ENCODE results near the gene FAF2.
A peak's percentile ranks its signal among the peaks of the same experiment; 100 is the strongest.
"Not testable (repeated sequence)": the region's sequence is repeated elsewhere in the genome, so short reads cannot be mapped to it uniquely, and the experiment has no call there.

Gene FAF2

DNA sequence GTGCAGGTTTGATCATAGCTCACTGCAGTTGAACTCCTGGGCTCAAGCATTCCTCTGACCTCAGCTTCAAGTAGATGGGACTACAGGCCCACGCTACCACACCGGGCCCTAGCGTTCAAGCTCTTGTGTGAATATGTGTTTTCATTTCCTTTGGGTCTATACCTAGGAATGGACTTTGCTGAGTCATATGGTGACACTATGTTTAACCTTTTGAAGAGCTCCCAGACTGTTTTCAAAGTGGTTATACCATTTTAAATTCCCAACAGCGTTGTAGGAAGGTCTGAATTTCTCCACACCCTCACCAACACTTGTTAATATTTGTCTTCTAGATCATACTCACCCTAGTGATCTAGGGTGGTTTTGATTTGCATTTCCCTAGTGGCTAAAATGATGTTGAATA is 33.5 kb downstream of the FAF2 start:
- no peak overlapping the region for H3K27ac ChIP-seq
- H3K4me3 ChIP-seq (ENCODE audit: low read depth in 1 of 2, low read length in 1 of 2): no peak overlapping the region
- H3K27me3 ChIP-seq: no peaks in the 10 kb centered on the region
- TF ChIP-seq CTCF (IDR thresholded peaks at IDR 0.05): no peak
- peaks cover 6 to 8% of the 10 kb centered on the region in 2 experiments for H3K4me1 ChIP-seq (ENCODE audit: control insufficient read depth in 1 of 2, insufficient read depth in 1 of 2, low read depth in 1 of 2, low read length in 1 of 2)
- H3K36me3 ChIP-seq: peaks cover 46% of the 10 kb centered on the region
- H3K9me3 ChIP-seq: no peaks in the 10 kb centered on the region

- TF ChIP-seq CTCF (IDR thresholded peaks at IDR 0.05): no peak
- H3K9me3 ChIP-seq: no peaks in the 10 kb centered on the region
- H3K36me3 ChIP-seq: peaks cover 49% of the 10 kb centered on the region
- H3K27ac ChIP-seq: no peak overlapping the region
- H3K4me3 ChIP-seq (ENCODE audit: low read depth in 1 of 2, low read length in 1 of 2): no peak overlapping the region
- peaks cover 20 to 24% of the 10 kb centered on the region in 2 experiments for H3K4me1 ChIP-seq (ENCODE audit: control insufficient read depth in 1 of 2, insufficient read depth in 1 of 2, low read depth in 1 of 2, low read length in 1 of 2)
- H3K27me3 ChIP-seq: no peaks in the 10 kb centered on the region
Observed at GRCh38 chr5:176485176-176485575, 37.0 kb downstream of the FAF2 start.

DNA sequence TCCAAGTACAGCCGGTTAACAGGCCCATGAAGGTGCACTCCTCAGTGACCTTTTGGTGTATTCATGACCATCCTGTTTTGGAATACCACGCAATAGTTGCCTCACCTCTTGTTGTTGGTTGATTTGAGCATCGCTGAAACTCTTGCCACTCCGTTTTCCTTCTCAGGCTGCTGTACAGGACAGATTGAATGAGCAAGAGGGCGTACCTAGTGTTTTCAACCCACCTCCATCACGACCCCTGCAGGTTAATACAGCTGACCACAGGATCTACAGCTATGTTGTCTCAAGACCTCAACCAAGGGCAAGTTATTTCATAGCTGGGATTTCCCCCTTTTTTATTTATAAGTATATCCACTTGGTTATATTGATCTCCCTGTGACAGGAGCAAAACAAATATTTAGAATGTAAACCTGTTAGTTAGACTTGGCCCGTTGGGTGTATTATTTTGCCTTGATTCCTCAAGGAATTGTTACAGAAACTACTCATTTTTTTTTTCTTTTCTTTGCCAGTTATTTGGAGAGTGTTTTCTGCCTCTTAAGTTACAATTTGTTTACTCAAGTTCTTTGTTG is 38.1 kb downstream of the FAF2 start:
- Histone ChIP-seq H3K27me3 (no peaks in the 10 kb centered on the region), H3K4me1 (ENCODE audit: control insufficient read depth in 1 of 2, insufficient read depth in 1 of 2, low read depth in 1 of 2, low read length in 1 of 2) (peaks cover 20 to 24% of the 10 kb centered on the region in 2 experiments), H3K9me3 (no peaks in the 10 kb centered on the region), H3K36me3 (peaks cover 46% of the 10 kb centered on the region), H3K27ac (peak overlapping the region; percentile 45), H3K4me3 (ENCODE audit: low read depth in 1 of 2, low read length in 1 of 2) (no peak overlapping the region)
- TF ChIP-seq CTCF (IDR thresholded peaks at IDR 0.05): no peak

- H3K4me1 ChIP-seq (ENCODE audit: control insufficient read depth in 1 of 2, insufficient read depth in 1 of 2, low read depth in 1 of 2, low read length in 1 of 2): peaks cover 20 to 24% of the 10 kb centered on the region in 2 experiments
- H3K4me3 ChIP-seq (ENCODE audit: low read depth in 1 of 2, low read length in 1 of 2); H3K9me3 ChIP-seq; H3K27me3 ChIP-seq: not testable (repeated sequence)
- H3K36me3 ChIP-seq: peaks cover 48% of the 10 kb centered on the region
- H3K27ac ChIP-seq: peak overlapping the region; percentile 45
Observed at GRCh38 chr5:176487160-176487559, 39.0 kb downstream of the FAF2 start.

GRCh38 chr5:176489077-176489476 is 40.9 kb downstream of the FAF2 start:
- peak overlapping the region; percentile 52 for H3K27ac ChIP-seq
- H3K4me3 ChIP-seq (ENCODE audit: low read depth in 1 of 2, low read length in 1 of 2): no peak overlapping the region
- H3K36me3 ChIP-seq: peaks cover 56% of the 10 kb centered on the region
- no peaks in the 10 kb centered on the region for H3K27me3 ChIP-seq
- peaks cover 20 to 24% of the 10 kb centered on the region in 2 experiments for H3K4me1 ChIP-seq (ENCODE audit: control insufficient read depth in 1 of 2, insufficient read depth in 1 of 2, low read depth in 1 of 2, low read length in 1 of 2)
- no peaks in the 10 kb centered on the region for H3K9me3 ChIP-seq
- no peak for TF ChIP-seq CTCF (IDR thresholded peaks at IDR 0.05)

- TF ChIP-seq CTCF (IDR thresholded peaks at IDR 0.05): no peak
- Histone ChIP-seq H3K4me3 (ENCODE audit: low read depth in 1 of 2, low read length in 1 of 2) (no peak overlapping the region), H3K36me3 (peaks cover 68% of the 10 kb centered on the region), H3K27me3 (no peaks in the 10 kb centered on the region), H3K27ac (no peak overlapping the region), H3K9me3 (no peaks in the 10 kb centered on the region), H3K4me1 (ENCODE audit: control insufficient read depth in 1 of 2, insufficient read depth in 1 of 2, low read depth in 1 of 2, low read length in 1 of 2) (peaks cover 20 to 24% of the 10 kb centered on the region in 2 experiments)
Observed at GRCh38 chr5:176490301-176490700, 42.1 kb downstream of the FAF2 start.
